ENCODE results near the gene RNF217.

DNA sequence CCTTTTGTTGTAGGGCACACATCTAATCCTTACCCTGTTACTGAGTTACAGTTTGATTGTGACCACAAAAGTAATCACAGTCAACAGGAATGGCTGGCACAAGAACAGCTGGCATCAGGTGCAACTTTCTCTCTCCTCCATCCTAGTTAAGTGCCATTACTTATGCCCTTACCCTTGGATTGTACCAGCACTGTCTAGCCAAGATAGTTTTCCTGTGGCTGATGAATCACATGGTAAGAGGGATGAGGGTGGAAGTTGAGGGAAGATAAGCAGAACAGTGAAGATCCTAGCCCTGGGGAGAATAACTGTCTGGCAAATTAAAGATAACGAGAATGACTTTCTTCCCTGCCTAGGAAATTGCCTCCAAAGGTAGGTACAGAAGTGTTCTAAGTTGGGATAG, 42.0 kb downstream of the RNF217 start:
- no peak for TF ChIP-seq HDAC2 (CRISPR knock-in tag; IDR thresholded peaks at IDR 0.05)
- no peak for TF ChIP-seq HMG20B (CRISPR knock-in tag; conservative IDR thresholded peaks at IDR 0.05)
- no peak for TF ChIP-seq ELF4 (CRISPR knock-in tag; IDR thresholded peaks at IDR 0.05; ENCODE audit: borderline replicate concordance)
- TF ChIP-seq YY1 (IDR thresholded peaks at IDR 0.05; ENCODE audit: insufficient read depth, insufficient replicate concordance, low read depth, low read length): no peak
- TF ChIP-seq SMARCC2 (IDR thresholded peaks at IDR 0.05): no peak
- TF ChIP-seq TBX3 (IDR thresholded peaks at IDR 0.05; ENCODE audit: borderline replicate concordance): no peak
- no peak for TF ChIP-seq NR3C1 (CRISPR knock-in tag; IDR thresholded peaks at IDR 0.05)
- no peak for TF ChIP-seq ZEB1 (IDR thresholded peaks at IDR 0.05; ENCODE audit: insufficient replicate concordance, low read depth)
- TF ChIP-seq ZNF761 (CRISPR knock-in tag; conservative IDR thresholded peaks at IDR 0.05): no peak
- no peak for TF ChIP-seq KMT2A (CRISPR knock-in tag; IDR thresholded peaks at IDR 0.05)
- TF ChIP-seq, protein P1, sequence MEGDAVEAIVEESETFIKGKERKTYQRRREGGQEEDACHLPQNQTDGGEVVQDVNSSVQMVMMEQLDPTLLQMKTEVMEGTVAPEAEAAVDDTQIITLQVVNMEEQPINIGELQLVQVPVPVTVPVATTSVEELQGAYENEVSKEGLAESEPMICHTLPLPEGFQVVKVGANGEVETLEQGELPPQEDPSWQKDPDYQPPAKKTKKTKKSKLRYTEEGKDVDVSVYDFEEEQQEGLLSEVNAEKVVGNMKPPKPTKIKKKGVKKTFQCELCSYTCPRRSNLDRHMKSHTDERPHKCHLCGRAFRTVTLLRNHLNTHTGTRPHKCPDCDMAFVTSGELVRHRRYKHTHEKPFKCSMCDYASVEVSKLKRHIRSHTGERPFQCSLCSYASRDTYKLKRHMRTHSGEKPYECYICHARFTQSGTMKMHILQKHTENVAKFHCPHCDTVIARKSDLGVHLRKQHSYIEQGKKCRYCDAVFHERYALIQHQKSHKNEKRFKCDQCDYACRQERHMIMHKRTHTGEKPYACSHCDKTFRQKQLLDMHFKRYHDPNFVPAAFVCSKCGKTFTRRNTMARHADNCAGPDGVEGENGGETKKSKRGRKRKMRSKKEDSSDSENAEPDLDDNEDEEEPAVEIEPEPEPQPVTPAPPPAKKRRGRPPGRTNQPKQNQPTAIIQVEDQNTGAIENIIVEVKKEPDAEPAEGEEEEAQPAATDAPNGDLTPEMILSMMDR (CRISPR knock-in tag; IDR thresholded peaks at IDR 0.05): no peak
- no peak for TF ChIP-seq XRCC5 (optimal IDR thresholded peaks at IDR 0.05; ENCODE audit: low read length)
- TF ChIP-seq FOXJ3 (CRISPR knock-in tag; IDR thresholded peaks at IDR 0.05; ENCODE audit: borderline replicate concordance): no peak

Data from HepG2 (cell line).